Body of pancreas (tissue), 4 donors: Measurements from ENCODE around the gene VAV2.

ENCODE experiments used
- CTCF ChIP-seq, 7 experiments: fragments of 450-650 bp in 4 of 7; fragments of 200-600 bp in 3 of 7; sonication (generic) in 3 of 7; IDR thresholded peaks; one replicate each; pipeline ENCODE4 v1.5.1; 2016 to 2019; ENCODE audit warnings: antibody characterized with exemption in 7 of 7
- POLR2A ChIP-seq, 3 donors: fragments of 450-650 bp; IDR thresholded peaks; one replicate each; pipeline ENCODE4 v1.6.1; 2016; ENCODE audit warnings: antibody characterized with exemption in 3 of 3, mild to moderate bottlenecking in 2 of 3

GRCh38 chr9:133856798-133857197 lies 135.3 kb downstream of the VAV2 start:
- no peak for TF ChIP-seq CTCF (IDR thresholded peaks at IDR 0.05)
- no peak for TF ChIP-seq POLR2A (IDR thresholded peaks at IDR 0.05)
